HCT116 (cell line): ENCODE measurements around the gene NCF4. TPM values are rescaled to one million over a fixed set of nuclear protein-coding genes. Genes with fewer than 3 reads are reported as not detected.

Source experiments
- ATAC-seq: fragments of 200-7000 bp; cut with Tn5 transposase; 2 replicates; pipeline ENCODE4 v1.9.1; 2020; ENCODE audit warnings: mild to moderate bottlenecking, moderate library complexity
- BruUV-seq: library from RNA; stranded (reverse); fragments of 400-500 nt; replicated peaks from 2 replicates; lab custom pipeline; 2021; lab: Mats Ljungman, UMichigan
- CTCF ChIA-PET: fragments of 300-600 bp; sonication (Branson Sonifier 250); formaldehyde crosslinking; loops from one replicate; lab custom pipeline; 2021; ENCODE audit warnings: antibody characterized with exemption; lab: Charles Lee
- POLR2A ChIA-PET: fragments of 300-600, 350-600 bp; sonication (Branson Sonifier 250); formaldehyde crosslinking; loops from one replicate; lab custom pipeline; 2021; ENCODE audit warnings: antibody characterized with exemption; lab: Charles Lee
- RAD21 ChIA-PET, 2 experiments: fragments of 300-600 bp; sonication (Branson Sonifier 250); formaldehyde crosslinking; loops; one replicate each; lab custom pipeline; 2023; ENCODE audit warnings: low total read pairs in 2 of 2; ENCODE audit not compliant: uncharacterized antibody in 2 of 2, unreplicated experiment in 2 of 2, low non-redundant PET in 1 of 2; lab: Charles Lee
- DNase-seq: peaks from one replicate; pipeline ENCODE4 v3.0.0-alpha.2; 2010; ENCODE audit warnings: low read depth, low spot score
- H2AFZ ChIP-seq: fragments of 200-600 bp; shearing (Covaris generic), sonication (generic); 2 replicates; pipeline ENCODE4 v1.6.1; 2017; ENCODE audit warnings: low read depth, mixed run types, mixed read lengths, antibody characterized with exemption, low read length; ENCODE audit not compliant: poor library complexity, severe bottlenecking
- H3K27ac ChIP-seq: 2 replicates; pipeline ENCODE4 v1.5.1; 2012; ENCODE audit warnings: low read depth, low read length
- H3K27me3 ChIP-seq: fragments of 200-600 bp; sonication (generic); 2 replicates; pipeline ENCODE4 v1.6.1; 2016; ENCODE audit warnings: mixed run types, low read length, mixed read lengths; ENCODE audit not compliant: insufficient read depth
- H3K36me3 ChIP-seq, 2 experiments: fragments of 200-500 bp in 1 of 2; fragments of 200-600 bp in 1 of 2; sonication (Bioruptor generic) in 1 of 2; sonication (generic) in 1 of 2; 2 replicates each; pipeline versions ENCODE4 v1.5.1 to v1.6.1; 2014 to 2016; ENCODE audit warnings: low read length in 2 of 2, inconsistent platforms in 1 of 2, mixed read lengths in 1 of 2, mixed run types in 1 of 2; ENCODE audit not compliant: insufficient read depth in 2 of 2, control insufficient read depth in 1 of 2
- H3K4me1 ChIP-seq, 2 experiments: fragments of 200-600 bp in 1 of 2; sonication (generic) in 1 of 2; 2 replicates each; pipeline versions ENCODE4 v1.5.1 to v1.6.1; 2012 to 2017; ENCODE audit warnings: low read length in 2 of 2, inconsistent platforms in 1 of 2, mild to moderate bottlenecking in 1 of 2, mixed read lengths in 1 of 2, mixed run types in 1 of 2, moderate library complexity in 1 of 2; ENCODE audit not compliant: insufficient read depth in 2 of 2, control insufficient read depth in 1 of 2
- H3K4me2 ChIP-seq: fragments of 200-600 bp; sonication (generic); 2 replicates; pipeline ENCODE4 v1.6.1; 2017; ENCODE audit warnings: mixed run types, low read length, mixed read lengths
- H3K4me3 ChIP-seq, 2 experiments: fragments of 200-600 bp in 1 of 2; sonication (generic) in 1 of 2; replicated peaks in 1 of 2; 2 replicates each; pipeline ENCODE4 v1.5.1; 2011 to 2016; ENCODE audit warnings: low read length in 2 of 2, control low read depth in 1 of 2, low read depth in 1 of 2, mild to moderate bottlenecking in 1 of 2, mixed read lengths in 1 of 2, mixed run types in 1 of 2
- H3K79me2 ChIP-seq: fragments of 200-600 bp; sonication (generic); 2 replicates; pipeline ENCODE4 v1.6.1; 2017; ENCODE audit warnings: mild to moderate bottlenecking, mixed run types, low read length, moderate library complexity, mixed read lengths; ENCODE audit not compliant: insufficient read depth
- H3K9ac ChIP-seq: fragments of 200-600 bp; sonication (generic); 2 replicates; pipeline ENCODE4 v1.6.1; 2016; ENCODE audit warnings: low read length, mixed read lengths
- H3K9me2 ChIP-seq: fragments of 200-600 bp; sonication (generic), shearing (Covaris generic); 2 replicates; pipeline ENCODE4 v1.6.1; 2017; ENCODE audit warnings: mixed run types, mild to moderate bottlenecking, moderate library complexity; ENCODE audit not compliant: insufficient read depth
- H3K9me3 ChIP-seq, 2 experiments: fragments of 200-500 bp in 1 of 2; fragments of 200-600 bp in 1 of 2; sonication (Bioruptor generic) in 1 of 2; sonication (generic) in 1 of 2; 2 replicates each; pipeline ENCODE4 v1.6.1; 2014 to 2017; ENCODE audit warnings: low read length in 2 of 2, mixed read lengths in 2 of 2, inconsistent platforms in 1 of 2, low read depth in 1 of 2, mild to moderate bottlenecking in 1 of 2, mixed run types in 1 of 2, moderate library complexity in 1 of 2; ENCODE audit not compliant: control insufficient read depth in 1 of 2, insufficient read depth in 1 of 2
- H4K20me1 ChIP-seq: fragments of 200-600 bp; sonication (generic), shearing (Covaris generic); 2 replicates; pipeline ENCODE4 v1.6.1; 2017; ENCODE audit warnings: mixed run types, mild to moderate bottlenecking, moderate library complexity; ENCODE audit not compliant: insufficient read depth
- CEBPB ChIP-seq: IDR thresholded peaks from 2 replicates; pipeline ENCODE4 v1.6.1; 2012; ENCODE audit warnings: low read depth
- EGR1 ChIP-seq: IDR thresholded peaks from 2 replicates; pipeline ENCODE4 v1.6.1; 2012; ENCODE audit warnings: low read depth
- EZH2phosphoT487 ChIP-seq: fragments of 200-600 bp; IDR thresholded peaks from 2 replicates; pipeline ENCODE4 v1.6.1; 2018; ENCODE audit warnings: antibody characterized with exemption, borderline replicate concordance
- JUND ChIP-seq: IDR thresholded peaks from 2 replicates; pipeline ENCODE4 v1.6.1; 2012
- RAD21 ChIP-seq: IDR thresholded peaks from 2 replicates; pipeline ENCODE4 v1.6.1; 2012; ENCODE audit warnings: low read depth, mild to moderate bottlenecking
- SIN3A ChIP-seq: IDR thresholded peaks from 2 replicates; pipeline ENCODE4 v1.6.1; 2012; ENCODE audit warnings: low read depth
- SP1 ChIP-seq: IDR thresholded peaks from 2 replicates; pipeline ENCODE4 v1.6.1; 2012; ENCODE audit warnings: low read depth
- SRF ChIP-seq: IDR thresholded peaks from 2 replicates; pipeline ENCODE4 v1.6.1; 2012; ENCODE audit warnings: low read depth
- TCF7L2 ChIP-seq: IDR thresholded peaks from 2 replicates; pipeline ENCODE4 v1.7.0; 2011; ENCODE audit warnings: borderline replicate concordance, inconsistent platforms; ENCODE audit not compliant: insufficient read depth, insufficient read length; ENCODE audit errors: extremely low read depth
- ZFX ChIP-seq: fragments of 450-650 bp; IDR thresholded peaks from 2 replicates; pipeline ENCODE4 v1.6.1; 2017
- ZNF274 ChIP-seq: fragments of 200-500 bp; sonication (Bioruptor generic); IDR thresholded peaks from 2 replicates; pipeline ENCODE4 v1.6.1; 2014; ENCODE audit warnings: mild to moderate bottlenecking, low read depth, low read length, inconsistent platforms
- intact Hi-C: fragments of 100-400 bp; cut with micrococcal nuclease; formaldehyde crosslinking; loops from 2 replicates; pipeline ENCODE4 v1.10.0; 2022
- total RNA-seq: library from RNA; stranded (reverse); gene quantifications from one replicate; pipeline ENCODE4 v1.2.1, GENCODE V29; 2021; ENCODE audit not compliant: unreplicated experiment
- TF ChIP-seq, protein P1 (sequence below): IDR thresholded peaks from 2 replicates; pipeline ENCODE4 v1.6.1; 2011; ENCODE audit warnings: mild to moderate bottlenecking, low read length, moderate library complexity; ENCODE audit not compliant: insufficient replicate concordance; ENCODE audit errors: extremely low read depth
- TF ChIP-seq, protein P2 (sequence below): IDR thresholded peaks from 2 replicates; pipeline ENCODE4 v1.6.1; 2012

Gene NCF4
- total RNA-seq, 1 experiment from 2014 or later: 0.37 TPM

GRCh38 chr22:36824655-36825054 is 36.2 kb upstream of the NCF4 start:
- H3K4me1 ChIP-seq: no peaks in the 10 kb centered on the region
- H3K27ac ChIP-seq: no peak overlapping the region
- no peak overlapping the region for H2AFZ ChIP-seq
- CTCF ChIA-PET: no interaction called here
- H3K9ac ChIP-seq: no peak overlapping the region
- H3K79me2 ChIP-seq: no peaks in the 10 kb centered on the region
- RAD21 ChIA-PET: no interaction called here
- no peaks in the 10 kb centered on the region for H4K20me1 ChIP-seq
- no peak overlapping the region for H3K4me3 ChIP-seq
- ATAC-seq: no peak
- no TSS peak for BruUV-seq
- POLR2A ChIA-PET: no interaction called here
- no peaks in the 10 kb centered on the region for H3K36me3 ChIP-seq
- DNase-seq: no peak
- no peak for TF ChIP-seq JUND
- TF ChIP-seq EZH2phosphoT487: no peak
- no peak for TF ChIP-seq TCF7L2
- TF ChIP-seq, protein P1, sequence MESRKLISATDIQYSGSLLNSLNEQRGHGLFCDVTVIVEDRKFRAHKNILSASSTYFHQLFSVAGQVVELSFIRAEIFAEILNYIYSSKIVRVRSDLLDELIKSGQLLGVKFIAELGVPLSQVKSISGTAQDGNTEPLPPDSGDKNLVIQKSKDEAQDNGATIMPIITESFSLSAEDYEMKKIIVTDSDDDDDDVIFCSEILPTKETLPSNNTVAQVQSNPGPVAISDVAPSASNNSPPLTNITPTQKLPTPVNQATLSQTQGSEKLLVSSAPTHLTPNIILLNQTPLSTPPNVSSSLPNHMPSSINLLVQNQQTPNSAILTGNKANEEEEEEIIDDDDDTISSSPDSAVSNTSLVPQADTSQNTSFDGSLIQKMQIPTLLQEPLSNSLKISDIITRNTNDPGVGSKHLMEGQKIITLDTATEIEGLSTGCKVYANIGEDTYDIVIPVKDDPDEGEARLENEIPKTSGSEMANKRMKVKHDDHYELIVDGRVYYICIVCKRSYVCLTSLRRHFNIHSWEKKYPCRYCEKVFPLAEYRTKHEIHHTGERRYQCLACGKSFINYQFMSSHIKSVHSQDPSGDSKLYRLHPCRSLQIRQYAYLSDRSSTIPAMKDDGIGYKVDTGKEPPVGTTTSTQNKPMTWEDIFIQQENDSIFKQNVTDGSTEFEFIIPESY: no peak
- no peak for TF ChIP-seq SP1
- no peak for TF ChIP-seq SRF
- TF ChIP-seq ZFX: no peak
- TF ChIP-seq CEBPB: no peak
- no peak for TF ChIP-seq SIN3A
- TF ChIP-seq, protein P2, sequence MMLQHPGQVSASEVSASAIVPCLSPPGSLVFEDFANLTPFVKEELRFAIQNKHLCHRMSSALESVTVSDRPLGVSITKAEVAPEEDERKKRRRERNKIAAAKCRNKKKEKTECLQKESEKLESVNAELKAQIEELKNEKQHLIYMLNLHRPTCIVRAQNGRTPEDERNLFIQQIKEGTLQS: no peak
- TF ChIP-seq EGR1: no peak
- no peak for TF ChIP-seq ZNF274
- TF ChIP-seq RAD21: no peak
- intact Hi-C loops: no loop called here
- H3K4me2 ChIP-seq: no peak overlapping the region
- no peaks in the 10 kb centered on the region for H3K9me2 ChIP-seq
- no peaks in the 10 kb centered on the region for H3K27me3 ChIP-seq
- no peaks in the 10 kb centered on the region for H3K9me3 ChIP-seq
